Mesodermal cell (in vitro differentiated cells): ENCODE measurements around the gene LHPP.
"Not testable (repeated sequence)": the region's sequence is repeated elsewhere in the genome, so short reads cannot be mapped to it uniquely, and the experiment has no call there.

Experiments
- H3K27ac ChIP-seq: 2 replicates; pipeline ENCODE4 v1.7.0; 2013; ENCODE audit warnings: mild to moderate bottlenecking, low read depth, low read length, moderate library complexity; ENCODE audit not compliant: severe bottlenecking
- H3K36me3 ChIP-seq: 2 replicates; pipeline ENCODE4 v1.7.1; 2013; ENCODE audit warnings: mild to moderate bottlenecking, low read length, moderate library complexity; ENCODE audit not compliant: control insufficient read depth, insufficient read depth
- H3K4me1 ChIP-seq: one replicate; pipeline ENCODE4 v1.7.1; 2013; ENCODE audit warnings: mild to moderate bottlenecking, low read length; ENCODE audit not compliant: insufficient read depth, control insufficient read depth, poor library complexity, severe bottlenecking
- H3K4me3 ChIP-seq: 2 replicates; pipeline ENCODE4 v1.7.0; 2013; ENCODE audit warnings: low read length, control low read depth, mild to moderate bottlenecking; ENCODE audit not compliant: insufficient read depth, poor library complexity, severe bottlenecking; ENCODE audit errors: extremely low read depth
- H3K9me3 ChIP-seq: 2 replicates; pipeline ENCODE4 v1.7.1; 2013; ENCODE audit warnings: mild to moderate bottlenecking, low read length, moderate library complexity; ENCODE audit not compliant: control insufficient read depth
- WGBS, 2 experiments: methylation state at CpG; one replicate each; pipeline ENCODE4 v1.1.5; 2013; ENCODE audit warnings: missing lambda C conversion rate in 2 of 2; ENCODE audit not compliant: insufficient coverage in 2 of 2; 5-methylcytosine and 5-hydroxymethylcytosine counted together

The LHPP gene

GRCh38 chr10:124576526-124577420 is 115.2 kb downstream of the LHPP start:
- no peaks in the 10 kb centered on the region for H3K36me3 ChIP-seq
- H3K4me1 ChIP-seq, result no peaks in the 10 kb centered on the region
- H3K27ac ChIP-seq, result no peak overlapping the region
- H3K9me3 ChIP-seq, result no peaks in the 10 kb centered on the region
- WGBS, 2 experiments, result 80 to 84% methylated on average over 13 to 18 of the region's 20 CpGs
- H3K4me3 ChIP-seq, result no peak overlapping the region

- H3K27ac ChIP-seq, result no peak overlapping the region
- H3K4me1 ChIP-seq, result no peaks in the 10 kb centered on the region
- WGBS, 2 experiments, result 79 to 84% methylated on average over 2 to 3 of the region's 3 CpGs
- no peaks in the 10 kb centered on the region for H3K36me3 ChIP-seq
- H3K9me3 ChIP-seq, result no peaks in the 10 kb centered on the region
- H3K4me3 ChIP-seq, result no peak overlapping the region
Observed at GRCh38 chr10:124577651-124578050, 116.0 kb downstream of the LHPP start.

GRCh38 chr10:124578231-124579010 is 116.8 kb downstream of the LHPP start:
- Histone ChIP-seq H3K27ac (no peak overlapping the region), H3K36me3 (no peaks in the 10 kb centered on the region), H3K9me3 (no peaks in the 10 kb centered on the region), H3K4me3 (no peak overlapping the region), H3K4me1 (no peaks in the 10 kb centered on the region)
- 86 to 91% methylated on average over 19 to 23 of the region's 23 CpGs for WGBS, 2 experiments

GRCh38 chr10:124579011-124579399 is 117.4 kb downstream of the LHPP start:
- H3K4me3 ChIP-seq, result no peak overlapping the region
- H3K4me1 ChIP-seq, result no peaks in the 10 kb centered on the region
- no peaks in the 10 kb centered on the region for H3K9me3 ChIP-seq
- no peak overlapping the region for H3K27ac ChIP-seq
- 92% methylated on average over 15 to 16 of the region's 16 CpGs for WGBS, 2 experiments
- no peaks in the 10 kb centered on the region for H3K36me3 ChIP-seq

GRCh38 chr10:124586142-124586541 is 124.5 kb downstream of the LHPP start:
- no peaks in the 10 kb centered on the region for H3K36me3 ChIP-seq
- 86 to 90% methylated on average over 1 of the region's 3 CpGs for WGBS, 2 experiments
- H3K9me3 ChIP-seq, result no peaks in the 10 kb centered on the region
- no peak overlapping the region for H3K27ac ChIP-seq
- H3K4me3 ChIP-seq, result no peak overlapping the region
- H3K4me1 ChIP-seq, result peaks cover 9% of the 10 kb centered on the region

- peaks cover 7% of the 10 kb centered on the region for H3K9me3 ChIP-seq
- WGBS, 2 experiments, result 90 to 92% methylated on average over 7 to 9 of the region's 11 CpGs
- H3K36me3 ChIP-seq, result no peaks in the 10 kb centered on the region
- peaks cover 9% of the 10 kb centered on the region for H3K4me1 ChIP-seq
- no peak overlapping the region for H3K27ac ChIP-seq
- no peak overlapping the region for H3K4me3 ChIP-seq
Observed at GRCh38 chr10:124587811-124588211, 126.2 kb downstream of the LHPP start.

- not testable (repeated sequence) for H3K36me3 ChIP-seq, H3K9me3 ChIP-seq, H3K4me3 ChIP-seq, H3K27ac ChIP-seq, H3K4me1 ChIP-seq
- 86 to 94% methylated on average over 2 to 5 of the region's 6 CpGs for WGBS, 2 experiments
Observed at GRCh38 chr10:124588341-124588735, 126.7 kb downstream of the LHPP start.

GRCh38 chr10:124588736-124589490 is 127.3 kb downstream of the LHPP start:
- Histone ChIP-seq H3K4me3 (no peak overlapping the region), H3K27ac (peak overlapping the region; percentile 36), H3K9me3 (peaks cover 7% of the 10 kb centered on the region), H3K4me1 (peaks cover 9% of the 10 kb centered on the region), H3K36me3 (no peaks in the 10 kb centered on the region)
- 82 to 83% methylated on average over 15 of the region's 15 CpGs for WGBS, 2 experiments

GRCh38 chr10:124589491-124590041 is 127.9 kb downstream of the LHPP start:
- Histone ChIP-seq H3K27ac (peak overlapping the region; percentile 36), H3K4me3 (no peak overlapping the region), H3K4me1 (peaks cover 9% of the 10 kb centered on the region), H3K36me3 (no peaks in the 10 kb centered on the region), H3K9me3 (peaks cover 7% of the 10 kb centered on the region)
- 91 to 92% methylated on average over 20 to 24 of the region's 24 CpGs for whole genome bisulfite sequencing, 2 experiments
